Naive B cell (primary cell): Measurements from ENCODE around the gene PRTN3. TPM values are rescaled to one million over a fixed set of nuclear protein-coding genes. Genes with fewer than 3 reads are reported as not detected.
"Not testable (repeated sequence)": the region's sequence is repeated elsewhere in the genome, so short reads cannot be mapped to it uniquely, and the experiment has no call there.

Experiments used
- ATAC-seq, 2 donors: fragments of 150-1000 bp; cut with Tn5 transposase; 2 replicates each; pipeline ENCODE4 v1.10.0; 2021; ENCODE audit warnings: low read depth in 2 of 2, mild to moderate bottlenecking in 2 of 2, moderate library complexity in 2 of 2
- DNase-seq: peaks from one replicate; pipeline ENCODE4 v3.0.0; 2022
- H3K27ac Mint-ChIP-seq, 6 donors: one replicate each; pipeline ENCODE4 v1.8.0; 2020 to 2022; ENCODE audit warnings: mild to moderate bottlenecking in 6 of 6, mixed read lengths in 6 of 6, moderate library complexity in 5 of 6, inconsistent platforms in 2 of 6
- H3K27me3 Mint-ChIP-seq, 3 donors: one replicate each; pipeline ENCODE4 v1.8.0; 2021 to 2022; ENCODE audit warnings: mixed read lengths in 3 of 3, mild to moderate bottlenecking in 1 of 3
- H3K36me3 Mint-ChIP-seq, 2 donors: one replicate each; pipeline ENCODE4 v1.8.0; 2020 to 2022; ENCODE audit warnings: mixed read lengths in 2 of 2, inconsistent platforms in 1 of 2, mild to moderate bottlenecking in 1 of 2
- H3K4me1 Mint-ChIP-seq, 3 donors: one replicate each; pipeline ENCODE4 v1.8.0; 2020 to 2022; ENCODE audit warnings: mixed read lengths in 3 of 3, inconsistent platforms in 1 of 3, mild to moderate bottlenecking in 1 of 3, moderate library complexity in 1 of 3
- H3K4me3 Mint-ChIP-seq, 8 donors: one replicate each; pipeline ENCODE4 v1.8.0; 2020 to 2022; ENCODE audit warnings: mild to moderate bottlenecking in 8 of 8, mixed read lengths in 8 of 8, moderate library complexity in 8 of 8, inconsistent platforms in 2 of 8
- H3K9me3 Mint-ChIP-seq, 7 donors: one replicate each; pipeline ENCODE4 v1.8.0; 2020 to 2022; ENCODE audit warnings: mixed read lengths in 7 of 7, mild to moderate bottlenecking in 5 of 7, inconsistent platforms in 2 of 7, moderate library complexity in 1 of 7
- polyA plus RNA-seq, 6 donors: library from polyadenylated mRNA; unstranded; fragments of 300-500 nt; fragmentation: Illumina TruSeq; gene quantifications; one replicate each; pipeline ENCODE4 v1.2.3, GENCODE V29; 2021; ENCODE audit warnings: low read depth in 6 of 6

Gene PRTN3
- polyA plus RNA-seq, 6 donors from 2014 or later: not detected

DNA sequence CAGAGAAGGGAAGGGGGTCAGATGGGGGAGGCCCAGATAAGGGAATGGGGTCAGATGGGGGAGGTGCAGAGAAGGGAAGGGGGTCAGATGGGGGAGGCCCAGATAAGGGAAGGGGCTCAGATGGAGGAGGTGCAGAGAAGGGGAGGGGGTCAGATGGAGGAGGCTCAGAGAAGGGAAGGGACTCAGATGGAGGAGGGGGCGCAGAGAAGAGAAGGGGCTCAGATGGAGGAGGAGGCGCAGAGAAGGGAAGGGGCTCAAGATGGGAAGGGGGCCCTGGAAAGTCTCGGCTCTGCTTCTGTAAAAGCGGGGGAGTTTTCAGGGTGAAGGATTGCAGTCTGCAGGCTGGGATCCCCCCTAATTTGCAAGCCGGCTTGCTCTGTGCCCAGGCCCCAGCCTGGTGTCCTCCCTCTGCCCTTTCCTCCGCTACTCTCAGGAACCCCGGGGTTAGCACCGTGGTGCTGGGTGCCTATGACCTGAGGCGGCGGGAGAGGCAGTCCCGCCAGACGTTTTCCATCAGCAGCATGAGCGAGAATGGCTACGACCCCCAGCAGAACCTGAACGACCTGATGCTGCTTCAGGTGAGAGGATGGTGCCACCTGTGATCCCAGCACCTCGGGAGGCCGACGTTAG, 11.6 kb upstream of the PRTN3 start:
- H3K36me3 Mint-ChIP-seq: no peaks in the 10 kb centered on the region
- H3K27ac Mint-ChIP-seq: peak overlapping the region in 1 of 6 donors; percentile 57
- no peak for ATAC-seq
- H3K4me1 Mint-ChIP-seq: peaks cover 0 to 3% (median 0%) of the 10 kb centered on the region in 3 donors
- no peak overlapping the region for H3K4me3 Mint-ChIP-seq
- no peaks in the 10 kb centered on the region for H3K9me3 Mint-ChIP-seq
- H3K27me3 Mint-ChIP-seq: peaks cover 0 to 43% (median 8%) of the 10 kb centered on the region in 3 donors
- DNase-seq: no peak

DNA sequence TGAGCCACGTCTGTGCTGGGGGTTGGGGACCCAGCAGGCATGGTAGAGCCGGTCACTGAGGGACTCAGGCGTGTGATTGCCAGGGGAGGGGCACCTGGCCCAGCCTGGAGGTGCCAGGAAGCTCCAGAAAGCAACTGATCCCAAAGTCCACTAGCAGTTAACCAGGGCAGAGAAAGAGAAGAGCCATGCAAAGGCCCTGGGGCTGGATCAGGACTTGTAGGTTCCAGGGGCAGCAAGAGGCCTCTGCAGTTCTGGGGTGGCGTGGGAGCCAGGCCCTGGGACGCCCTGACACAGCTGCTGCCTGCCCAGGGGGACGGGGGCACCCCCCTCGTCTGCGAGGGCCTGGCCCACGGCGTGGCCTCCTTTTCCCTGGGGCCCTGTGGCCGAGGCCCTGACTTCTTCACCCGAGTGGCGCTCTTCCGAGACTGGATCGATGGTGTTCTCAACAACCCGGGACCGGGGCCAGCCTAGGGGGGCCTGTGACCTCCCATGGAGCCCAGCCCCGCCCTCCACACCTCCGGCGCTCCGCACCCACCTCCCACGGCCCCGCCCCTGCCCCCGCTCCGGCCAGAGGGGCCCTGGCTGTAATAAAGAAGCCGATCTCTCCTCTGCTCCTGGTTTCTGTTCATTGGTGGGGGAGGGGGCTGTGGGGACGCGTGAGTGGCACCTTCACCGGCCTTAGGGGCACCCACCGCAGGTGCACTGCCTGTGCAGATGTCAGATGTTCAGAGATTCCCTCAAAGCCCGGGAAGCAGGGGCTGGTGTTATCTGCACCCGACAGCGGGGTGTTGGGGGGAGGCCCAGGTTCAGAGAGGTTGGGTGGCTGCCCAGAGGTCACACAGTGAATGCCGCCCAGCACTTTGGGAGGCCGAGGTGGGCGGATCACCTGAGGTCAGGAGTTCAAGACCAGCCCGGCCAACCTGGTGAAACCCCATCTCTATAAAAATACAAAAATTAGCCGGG, 9.1 kb upstream of the PRTN3 start:
- Mint-ChIP-seq H3K4me1 (peaks cover 0 to 5% (median 4%) of the 10 kb centered on the region in 3 donors), H3K9me3 (no peaks in the 10 kb centered on the region), H3K36me3 (no peaks in the 10 kb centered on the region), H3K27me3 (peaks cover 5 to 42% (median 10%) of the 10 kb centered on the region in 3 donors), H3K4me3 (no peak overlapping the region), H3K27ac (no peak overlapping the region)
- ATAC-seq (no peak), DNase-seq (no peak)

DNA sequence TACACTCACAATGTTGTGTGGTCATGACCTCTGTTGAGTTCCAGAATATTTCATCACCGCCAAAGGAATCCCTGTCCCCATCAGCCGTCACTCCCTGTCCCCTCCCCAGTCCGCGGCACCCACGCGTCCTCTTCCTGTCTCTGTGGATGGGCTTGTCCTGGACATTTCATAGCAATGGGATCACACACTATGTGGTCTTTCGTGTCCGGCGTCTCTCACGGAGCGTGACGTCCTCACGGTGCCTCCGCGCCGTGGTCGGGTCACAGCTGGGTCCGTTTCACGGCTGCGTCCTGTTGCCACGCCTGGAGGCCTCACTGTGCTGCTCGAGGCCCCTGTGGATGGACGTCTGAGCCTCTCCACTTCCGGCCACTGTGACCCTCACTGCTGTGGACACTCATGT, 6.6 kb upstream of the PRTN3 start:
- Mint-ChIP-seq H3K4me3 (no peak overlapping the region), H3K9me3 (no peaks in the 10 kb centered on the region), H3K36me3 (no peaks in the 10 kb centered on the region), H3K27me3 (peaks cover 5 to 38% (median 10%) of the 10 kb centered on the region in 3 donors), H3K27ac (no peak overlapping the region), H3K4me1 (peaks cover 0 to 5% (median 4%) of the 10 kb centered on the region in 3 donors)
- ATAC-seq: no peak
- no peak for DNase-seq

DNA sequence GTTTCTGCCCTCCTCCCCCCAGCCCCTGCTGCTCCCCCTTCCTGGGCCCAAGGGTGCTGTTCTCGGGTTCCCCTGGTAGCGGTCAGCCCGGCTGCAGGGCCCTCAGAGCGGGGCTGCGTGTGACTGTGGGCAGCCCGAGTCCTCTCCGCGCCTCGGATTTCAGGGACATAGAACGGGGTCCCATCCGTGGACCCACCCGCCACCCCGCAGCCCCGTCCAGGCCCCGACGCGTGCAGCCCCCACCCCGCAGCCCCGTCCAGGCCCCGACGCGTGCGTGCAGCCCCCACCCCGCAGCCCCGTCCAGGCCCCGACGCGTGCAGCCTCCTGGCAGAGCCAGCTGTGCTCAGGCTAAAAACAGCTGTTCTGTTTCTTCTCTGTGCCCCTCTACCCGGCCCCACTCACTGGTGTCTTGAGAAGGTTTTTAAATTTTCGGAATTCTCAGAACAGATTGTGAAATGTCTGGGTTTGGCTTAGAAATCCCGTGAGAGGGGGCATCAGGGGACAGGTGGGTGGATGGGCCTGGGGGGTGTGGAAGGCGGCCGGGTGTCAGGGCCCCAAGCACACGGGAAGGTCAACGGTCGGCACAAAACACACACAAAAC, 5.5 kb upstream of the PRTN3 start:
- DNase-seq (no peak), ATAC-seq (no peak)
- Mint-ChIP-seq H3K36me3 (no peaks in the 10 kb centered on the region), H3K9me3 (no peaks in the 10 kb centered on the region), H3K4me1 (peaks cover 0 to 5% (median 2%) of the 10 kb centered on the region in 3 donors), H3K27ac (no peak overlapping the region), H3K4me3 (no peak overlapping the region), H3K27me3 (peaks cover 5 to 34% (median 10%) of the 10 kb centered on the region in 3 donors)

DNA sequence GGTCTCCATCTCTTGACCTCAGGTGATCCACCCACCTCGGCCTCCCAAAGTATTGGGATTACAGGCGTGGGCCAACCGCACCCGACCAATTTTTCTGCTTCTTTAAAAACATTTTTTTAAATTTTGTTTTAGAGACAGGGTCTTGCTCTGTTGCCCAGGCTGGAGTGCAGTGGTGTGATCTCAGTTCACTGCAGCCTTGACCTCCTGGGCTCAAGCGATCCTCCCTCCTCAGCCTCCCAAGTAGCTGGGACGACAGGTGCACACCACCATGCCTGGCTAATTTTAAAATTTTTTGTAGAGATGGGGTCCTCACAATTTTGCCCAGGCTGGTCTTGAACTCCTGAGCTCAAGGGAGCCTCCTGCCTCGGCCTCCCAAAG, 2.0 kb downstream of the PRTN3 start:
- H3K4me1 Mint-ChIP-seq: peaks cover 5 to 13% (median 11%) of the 10 kb centered on the region in 3 donors
- H3K27ac Mint-ChIP-seq, ATAC-seq, DNase-seq, H3K9me3 Mint-ChIP-seq: not testable (repeated sequence)
- peaks cover 4 to 14% of the 10 kb centered on the region in 2 donors for H3K36me3 Mint-ChIP-seq
- H3K27me3 Mint-ChIP-seq: peaks cover 18 to 54% (median 41%) of the 10 kb centered on the region in 3 donors
- peak overlapping the region in 2 of 8 donors; percentile 42 to 50 for H3K4me3 Mint-ChIP-seq

DNA sequence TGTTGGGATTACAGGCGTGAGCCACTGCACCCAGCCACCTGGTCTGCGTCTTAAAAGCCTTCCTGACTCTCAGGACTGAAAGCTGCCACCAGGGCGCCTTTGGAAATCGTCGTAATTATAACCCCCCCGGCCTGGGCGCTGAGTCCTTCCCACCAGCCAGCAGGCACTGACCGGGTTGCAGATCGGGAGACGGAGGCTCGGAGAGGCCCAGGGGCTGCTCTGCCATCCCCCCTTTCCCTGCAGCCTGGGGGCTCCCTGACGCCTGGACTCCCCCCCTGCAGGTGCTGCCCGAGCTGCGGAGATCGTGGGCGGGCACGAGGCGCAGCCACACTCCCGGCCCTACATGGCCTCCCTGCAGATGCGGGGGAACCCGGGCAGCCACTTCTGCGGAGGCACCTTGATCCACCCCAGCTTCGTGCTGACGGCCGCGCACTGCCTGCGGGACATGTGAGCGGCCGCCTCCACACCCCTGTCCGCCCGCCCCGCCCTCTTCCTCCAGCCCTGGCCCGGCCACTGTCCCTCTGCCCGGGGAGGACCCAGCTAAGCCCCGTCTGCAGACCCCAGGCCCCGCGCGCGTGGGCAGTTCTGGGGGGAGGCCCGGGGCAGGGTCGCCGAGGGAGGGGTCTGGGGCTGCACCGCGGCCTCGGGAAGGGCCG, 2.5 kb downstream of the PRTN3 start:
- no peak overlapping the region for H3K27ac Mint-ChIP-seq
- peak in 1 of 2 donors; percentile 47 for ATAC-seq
- H3K27me3 Mint-ChIP-seq: peaks cover 18 to 59% (median 46%) of the 10 kb centered on the region in 3 donors
- H3K36me3 Mint-ChIP-seq: peaks cover 4 to 14% of the 10 kb centered on the region in 2 donors
- peak overlapping the region in 2 of 8 donors; percentile 42 to 50 for H3K4me3 Mint-ChIP-seq
- no peak for DNase-seq
- peaks cover 5 to 13% (median 11%) of the 10 kb centered on the region in 3 donors for H3K4me1 Mint-ChIP-seq
- H3K9me3 Mint-ChIP-seq: peaks cover 0 to 4% (median 0%) of the 10 kb centered on the region in 7 donors

DNA sequence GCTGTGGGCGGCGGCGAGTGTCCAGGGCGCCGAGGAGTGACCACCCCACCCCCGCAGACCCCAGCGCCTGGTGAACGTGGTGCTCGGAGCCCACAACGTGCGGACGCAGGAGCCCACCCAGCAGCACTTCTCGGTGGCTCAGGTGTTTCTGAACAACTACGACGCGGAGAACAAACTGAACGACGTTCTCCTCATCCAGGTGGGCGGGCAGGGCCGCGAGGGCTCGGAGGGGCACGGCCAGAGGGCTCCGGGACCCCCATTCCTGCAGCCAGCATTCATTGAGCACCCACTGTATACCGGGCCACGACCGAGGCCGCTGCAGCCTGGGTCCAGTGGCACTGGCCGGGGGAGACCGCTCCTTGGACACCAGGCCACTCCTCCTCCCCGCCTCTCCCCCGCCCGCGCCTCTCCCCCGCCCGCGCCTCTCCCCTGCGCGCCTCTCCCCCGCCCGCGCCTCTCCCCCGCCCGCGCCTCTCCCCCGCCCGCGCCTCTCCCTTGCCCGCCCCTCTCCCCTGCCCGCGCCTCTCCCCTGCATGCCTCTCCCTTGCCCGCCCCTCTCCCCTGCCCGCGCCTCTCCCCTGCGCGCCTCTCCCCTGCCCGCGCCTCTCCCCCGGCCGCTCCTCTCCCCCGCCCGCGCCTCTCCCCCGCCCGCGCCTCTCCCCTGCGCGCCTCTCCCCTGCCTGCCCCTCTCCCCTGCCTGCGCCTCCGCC, 3.2 kb downstream of the PRTN3 start:
- H3K27me3 Mint-ChIP-seq: peaks cover 18 to 65% (median 49%) of the 10 kb centered on the region in 3 donors
- no peak for DNase-seq
- peaks cover 5 to 13% (median 11%) of the 10 kb centered on the region in 3 donors for H3K4me1 Mint-ChIP-seq
- H3K4me3 Mint-ChIP-seq: peak overlapping the region in 1 of 8 donors; percentile 57
- H3K9me3 Mint-ChIP-seq: peaks cover 0 to 4% (median 0%) of the 10 kb centered on the region in 7 donors
- peak overlapping the region in 2 of 6 donors; percentile 75 to 76 for H3K27ac Mint-ChIP-seq
- no peak for ATAC-seq
- H3K36me3 Mint-ChIP-seq: peaks cover 4 to 14% of the 10 kb centered on the region in 2 donors

DNA sequence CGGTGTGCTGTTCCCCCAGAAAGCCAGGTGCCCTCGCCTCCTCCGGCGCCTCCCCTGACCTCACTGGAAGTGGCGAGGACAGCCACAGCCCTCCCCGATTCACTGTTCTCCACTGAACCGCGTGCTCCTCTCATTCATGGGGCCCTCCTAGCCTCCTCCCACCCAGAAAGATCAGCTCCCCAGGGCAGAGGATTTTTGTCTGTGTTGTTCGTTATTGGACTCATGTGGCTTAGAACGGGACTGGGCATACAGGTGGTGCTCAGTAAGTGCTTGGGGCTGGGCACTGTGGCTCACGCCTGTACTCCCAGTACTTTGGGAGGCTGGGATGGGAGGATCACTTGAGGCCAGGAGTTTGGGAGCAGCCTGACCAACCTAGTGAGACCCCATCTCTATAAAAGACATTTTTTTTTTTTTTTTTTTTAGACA, 3.8 kb downstream of the PRTN3 start:
- peaks cover 18 to 69% (median 49%) of the 10 kb centered on the region in 3 donors for H3K27me3 Mint-ChIP-seq
- ATAC-seq: no peak
- peaks cover 5 to 13% (median 11%) of the 10 kb centered on the region in 3 donors for H3K4me1 Mint-ChIP-seq
- peak overlapping the region in 2 of 8 donors; percentile 36 to 57 for H3K4me3 Mint-ChIP-seq
- peaks cover 0 to 4% (median 0%) of the 10 kb centered on the region in 7 donors for H3K9me3 Mint-ChIP-seq
- H3K36me3 Mint-ChIP-seq: peaks cover 4 to 14% of the 10 kb centered on the region in 2 donors
- peak overlapping the region in 2 of 6 donors; percentile 75 to 76 for H3K27ac Mint-ChIP-seq
- no peak for DNase-seq

DNA sequence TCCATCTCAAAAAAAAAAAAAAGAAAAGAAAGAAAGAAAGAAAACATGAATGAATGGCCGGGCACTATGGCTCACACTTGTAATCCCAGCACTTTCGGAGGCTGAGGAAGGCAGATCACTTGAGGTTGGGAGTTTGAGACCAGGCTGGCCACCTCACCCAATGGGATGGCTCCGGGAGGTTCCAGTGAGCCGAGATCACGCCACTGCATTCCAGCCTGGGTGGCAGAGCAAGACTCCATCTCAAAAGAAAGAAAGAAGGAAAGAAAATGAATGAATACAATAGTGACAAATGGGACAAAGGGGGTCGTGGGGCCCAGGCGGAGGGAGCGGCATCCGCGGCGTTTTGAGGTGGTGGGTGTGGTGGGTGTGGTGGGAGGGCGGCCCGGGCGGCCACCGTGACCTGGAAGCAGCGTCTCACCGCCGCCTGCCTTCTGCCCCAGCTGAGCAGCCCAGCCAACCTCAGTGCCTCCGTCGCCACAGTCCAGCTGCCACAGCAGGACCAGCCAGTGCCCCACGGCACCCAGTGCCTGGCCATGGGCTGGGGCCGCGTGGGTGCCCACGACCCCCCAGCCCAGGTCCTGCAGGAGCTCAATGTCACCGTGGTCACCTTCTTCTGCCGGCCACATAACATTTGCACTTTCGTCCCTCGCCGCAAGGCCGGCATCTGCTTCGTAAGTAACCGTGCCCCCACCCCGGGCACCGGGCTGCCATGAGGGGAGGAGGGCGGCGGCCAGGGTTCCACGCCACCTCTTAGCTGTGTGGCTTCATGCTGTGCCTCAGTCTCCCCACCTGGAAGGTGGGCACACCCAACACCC, 5.1 kb downstream of the PRTN3 start:
- Mint-ChIP-seq H3K4me1 (peaks cover 5 to 13% (median 11%) of the 10 kb centered on the region in 3 donors), H3K27me3 (peaks cover 18 to 81% (median 56%) of the 10 kb centered on the region in 3 donors), H3K9me3 (peaks cover 0 to 4% (median 0%) of the 10 kb centered on the region in 7 donors), H3K4me3 (peak overlapping the region in 1 of 8 donors; percentile 70), H3K27ac (no peak overlapping the region), H3K36me3 (peaks cover 4 to 14% of the 10 kb centered on the region in 2 donors)
- no peak for DNase-seq
- ATAC-seq: no peak

DNA sequence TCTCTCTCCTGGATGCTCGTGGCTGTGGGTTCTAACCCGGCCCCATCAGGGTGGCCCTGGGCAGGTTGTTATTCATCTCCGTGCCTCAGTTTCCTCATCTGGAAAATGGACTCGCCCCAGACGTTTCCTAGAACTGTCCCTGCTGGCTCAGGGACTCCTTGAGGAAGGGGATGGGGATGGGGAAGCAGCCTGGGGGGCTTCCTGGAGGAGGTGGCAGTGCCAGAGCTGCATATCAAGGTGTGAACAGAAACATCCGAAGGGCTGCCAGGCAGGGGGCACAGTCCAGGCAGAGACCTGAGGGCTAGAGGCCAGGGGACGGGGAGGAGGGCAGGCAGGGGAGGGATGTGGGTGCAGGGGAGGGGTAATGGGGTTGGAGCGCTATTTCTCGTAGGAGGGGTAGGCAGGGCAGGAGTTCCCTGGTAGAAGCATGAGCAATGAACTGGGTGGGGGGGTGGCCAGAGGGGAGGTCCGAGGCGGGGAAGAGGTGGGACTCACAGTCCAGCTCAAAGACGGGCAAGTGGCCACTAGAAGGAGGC, 7.7 kb downstream of the PRTN3 start:
- peaks cover 0 to 7% of the 10 kb centered on the region in 2 donors for H3K36me3 Mint-ChIP-seq
- peaks cover 13 to 78% (median 49%) of the 10 kb centered on the region in 3 donors for H3K27me3 Mint-ChIP-seq
- no peak for DNase-seq
- peaks cover 5 to 11% (median 9%) of the 10 kb centered on the region in 3 donors for H3K4me1 Mint-ChIP-seq
- no peak overlapping the region for H3K27ac Mint-ChIP-seq
- H3K9me3 Mint-ChIP-seq: no peaks in the 10 kb centered on the region
- H3K4me3 Mint-ChIP-seq: no peak overlapping the region
- ATAC-seq: no peak

DNA sequence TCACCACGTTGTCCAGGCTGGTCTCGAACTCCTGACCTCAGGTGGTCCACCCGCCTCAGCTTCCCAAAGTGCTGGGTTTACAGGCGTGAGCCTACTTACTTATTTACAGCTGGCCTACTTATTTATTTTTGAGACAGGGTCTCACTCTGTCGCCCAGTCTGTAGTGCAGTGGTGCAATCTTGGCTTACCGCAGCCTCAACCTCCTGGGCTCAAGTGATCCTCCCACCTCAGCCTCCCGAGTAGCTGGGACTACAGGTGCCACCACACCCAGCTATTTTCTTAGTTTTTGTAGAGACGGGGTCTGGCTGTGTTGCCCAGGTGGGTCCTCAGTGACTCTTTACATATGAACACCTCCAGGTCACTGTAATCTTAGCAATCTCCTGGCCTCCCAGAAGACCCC, 8.4 kb downstream of the PRTN3 start:
- not testable (repeated sequence) for H3K9me3 Mint-ChIP-seq, H3K4me3 Mint-ChIP-seq, H3K36me3 Mint-ChIP-seq, H3K27ac Mint-ChIP-seq, DNase-seq, ATAC-seq
- Mint-ChIP-seq H3K4me1 (peaks cover 5 to 11% (median 9%) of the 10 kb centered on the region in 3 donors), H3K27me3 (peaks cover 13 to 73% (median 47%) of the 10 kb centered on the region in 3 donors)
